Right lobe of liver (tissue), 4 donors: ENCODE measurements around the gene WDR27.

Source experiments
- CTCF ChIP-seq, 4 donors: fragments of 200-600 bp in 3 of 4; fragments of 450-650 bp in 1 of 4; IDR thresholded peaks; one replicate each; pipeline versions ENCODE4 v1.5.1 to v1.8.0; 2016 to 2022; ENCODE audit warnings: antibody characterized with exemption in 4 of 4, mild to moderate bottlenecking in 2 of 4
- POLR2A ChIP-seq: fragments of 450-650 bp; IDR thresholded peaks from one replicate; pipeline ENCODE4 v1.6.1; 2017; ENCODE audit warnings: antibody characterized with exemption, mild to moderate bottlenecking
- donor health status: DM: no; HTN: no; CAD: no.
- donor health status: DM: no; HTN: no; CAD: no.
- donor health status: DM: no; HTN: yes; CAD: no.

GRCh38 chr6:169557887-169558286 lies 143.9 kb downstream of the WDR27 start:
- no peak for TF ChIP-seq CTCF (IDR thresholded peaks at IDR 0.05)
- TF ChIP-seq POLR2A: no peak
